ENCODE data around the gene DAND5. TPM values are rescaled to one million over a fixed set of nuclear protein-coding genes. Genes with fewer than 3 reads are reported as not detected.

DAND5 gene
- total RNA-seq, 1 experiment from 2014 or later: not detected

DNA sequence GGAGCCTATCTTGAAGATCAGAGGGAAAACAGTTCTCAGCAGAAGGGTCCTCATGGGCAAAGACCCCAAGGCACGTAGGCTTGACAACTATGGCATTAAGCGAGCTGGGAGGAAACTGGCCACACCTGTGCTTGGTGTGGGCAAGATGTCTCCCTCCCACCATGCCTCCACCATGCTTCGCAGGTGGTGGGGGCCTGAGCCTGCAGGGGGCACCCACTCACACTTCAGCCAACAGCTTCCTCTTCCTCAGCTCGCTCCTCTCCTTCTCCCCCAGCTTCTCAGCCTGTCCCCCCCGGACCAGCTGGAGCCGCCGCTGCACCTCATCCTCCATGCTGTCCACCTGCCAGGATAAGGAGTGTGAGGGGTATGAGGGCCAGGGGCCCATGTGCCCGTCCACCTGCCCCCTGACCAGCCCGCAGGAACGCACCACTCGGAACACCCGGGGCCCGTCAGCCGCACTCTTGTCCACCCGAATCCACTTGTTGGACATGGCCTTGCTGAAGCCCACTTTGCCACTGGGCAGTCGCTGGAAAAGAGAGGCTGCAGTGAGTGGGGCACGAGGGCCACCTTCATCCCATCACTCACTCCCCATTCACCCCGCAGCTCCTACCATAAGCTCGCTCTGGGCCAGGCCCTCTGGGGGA, 39.3 kb upstream of the DAND5 start:
- Mint-ChIP-seq H3K27ac (ENCODE audit: low read depth, unreplicated experiment) (no peak overlapping the region), H3K9me3 (ENCODE audit: unreplicated experiment) (no peaks in the 10 kb centered on the region), H3K36me3 (ENCODE audit: insufficient read depth, unreplicated experiment) (peaks cover 73% of the 10 kb centered on the region), H3K27me3 (ENCODE audit: insufficient read depth, unreplicated experiment) (no peaks in the 10 kb centered on the region), H3K4me1 (ENCODE audit: insufficient read depth, unreplicated experiment) (peaks cover 12% of the 10 kb centered on the region), H3K4me3 (ENCODE audit: unreplicated experiment) (no peak overlapping the region)
- DNase-seq (ENCODE audit: unreplicated experiment): no peak
- no TSS peak for BruUV-seq (replicated peaks)
- ChIA-PET CTCF (interaction anchor here (0.6 kb wide), 1 partner anchor 178 kb away, joined by 5 read pairs; no protein-coding TSS in a partner anchor), POLR2A (interaction anchor here (0.6 to 1.2 kb wide), 2 partner anchors 39 to 164 kb away, joined by 3 to 4 read pairs; partner anchors contain the start of gene GCDH)
- intact Hi-C loops (cut with micrococcal nuclease): no loop called here
- TF ChIP-seq CTCF (IDR thresholded peaks at IDR 0.05; ENCODE audit: unreplicated experiment): no peak

DNA sequence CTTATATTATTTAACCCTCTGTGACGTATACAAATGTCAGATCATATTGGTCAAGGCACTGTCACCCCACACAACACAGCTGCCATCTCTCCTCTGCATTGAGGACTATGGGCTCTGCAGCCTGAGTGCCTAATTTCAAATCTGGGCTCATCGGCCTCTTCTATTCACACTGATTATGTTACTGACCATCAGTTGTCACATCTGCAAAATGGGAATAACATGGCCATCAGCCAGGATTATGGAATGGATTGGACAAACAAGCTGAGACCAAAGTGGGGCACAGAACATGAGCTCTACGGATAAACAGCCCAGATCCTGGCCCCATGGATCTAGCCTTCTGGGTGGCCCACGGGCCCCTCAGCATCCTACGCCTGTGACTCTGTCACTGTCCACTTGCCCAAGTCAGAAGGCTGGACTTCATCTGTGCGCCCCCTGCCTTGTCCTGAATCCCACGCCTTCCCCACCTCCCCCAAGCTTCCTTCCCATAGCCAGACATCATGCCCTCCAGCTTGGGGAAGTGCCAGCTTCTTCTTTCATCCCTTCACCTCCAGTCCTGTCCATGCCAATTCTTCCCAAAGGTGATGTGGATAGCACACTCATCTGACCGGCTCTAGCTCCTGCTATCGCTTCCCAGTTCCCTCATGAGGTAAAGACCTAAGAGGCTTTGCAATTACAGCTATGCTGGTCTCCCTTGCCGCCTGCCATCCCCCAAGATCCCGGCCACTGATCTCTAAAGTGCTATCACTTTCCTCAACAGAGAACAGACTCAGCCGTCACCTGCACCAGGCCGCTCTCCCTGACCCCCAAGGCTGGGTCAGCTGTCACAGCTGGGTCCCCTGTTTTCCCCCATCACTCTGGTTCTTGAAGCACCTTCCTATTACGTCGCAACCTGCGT, 36.7 kb upstream of the DAND5 start:
- Mint-ChIP-seq H3K9me3 (ENCODE audit: unreplicated experiment) (no peaks in the 10 kb centered on the region), H3K4me3 (ENCODE audit: unreplicated experiment) (peak overlapping the region; percentile 98), H3K27ac (ENCODE audit: low read depth, unreplicated experiment) (peak overlapping the region; percentile 95), H3K4me1 (ENCODE audit: insufficient read depth, unreplicated experiment) (peaks cover 12% of the 10 kb centered on the region), H3K27me3 (ENCODE audit: insufficient read depth, unreplicated experiment) (no peaks in the 10 kb centered on the region), H3K36me3 (ENCODE audit: insufficient read depth, unreplicated experiment) (peaks cover 48% of the 10 kb centered on the region)
- no peak for TF ChIP-seq CTCF (IDR thresholded peaks at IDR 0.05; ENCODE audit: unreplicated experiment)
- POLR2A ChIA-PET: interaction anchor here (0.6 to 3.1 kb wide), 12 partner anchors 12 to 220 kb away, joined by 3 to 20 read pairs (median 5); partner anchors contain the start of genes DNASE2, GCDH, RAD23A and SYCE2
- no TSS peak for BruUV-seq (replicated peaks)
- DNase-seq (ENCODE audit: unreplicated experiment): no peak
- intact Hi-C loops (cut with micrococcal nuclease): no loop called here
- CTCF ChIA-PET: interaction anchor here (0.7 to 1.7 kb wide), 4 partner anchors 10 to 53 kb away, joined by 3 to 5 read pairs (median 4); no protein-coding TSS in a partner anchor

- ChIA-PET POLR2A (interaction anchor here (0.6 to 3.1 kb wide), 9 partner anchors 13 to 218 kb away, joined by 3 to 20 read pairs (median 7); partner anchors contain the start of genes DNASE2, GCDH, RAD23A and SYCE2), CTCF (interaction anchor here (0.6 to 1.4 kb wide), 3 partner anchors 32 to 131 kb away, joined by 3 to 5 read pairs (median 4); no protein-coding TSS in a partner anchor)
- H3K27me3 Mint-ChIP-seq (ENCODE audit: insufficient read depth, unreplicated experiment): no peaks in the 10 kb centered on the region
- no peaks in the 10 kb centered on the region for H3K9me3 Mint-ChIP-seq (ENCODE audit: unreplicated experiment)
- peaks cover 44% of the 10 kb centered on the region for H3K36me3 Mint-ChIP-seq (ENCODE audit: insufficient read depth, unreplicated experiment)
- TF ChIP-seq CTCF (IDR thresholded peaks at IDR 0.05; ENCODE audit: unreplicated experiment): no peak
- DNase-seq (ENCODE audit: unreplicated experiment): peak; percentile 94
- peak within 1 kb of the TSS; percentile 98 for H3K4me3 Mint-ChIP-seq (ENCODE audit: unreplicated experiment)
- H3K4me1 Mint-ChIP-seq (ENCODE audit: insufficient read depth, unreplicated experiment): peaks cover 12% of the 10 kb centered on the region
- intact Hi-C loops (cut with micrococcal nuclease): no loop called here
- H3K27ac Mint-ChIP-seq (ENCODE audit: low read depth, unreplicated experiment): peak within 1 kb of the TSS; percentile 95
- BruUV-seq (replicated peaks): TSS peak; percentile 62
Measured at GRCh38 chr19:12933287-12934072, 35.9 kb upstream of the DAND5 start, which contains the start of gene FARSA. Gene FARSA (minus strand): TSS chr19:12933711. CDS start chr19:12933696, 15 bp downstream.

Data from MCF 10A (cell line).